ENCODE measurements around the gene GNB1L.

The GNB1L gene

GRCh38 chr22:19760951-19761724 lies 93.5 kb downstream of the GNB1L start:
- no peak for DNase-seq (ENCODE audit: low read depth)

- DNase-seq (ENCODE audit: low read depth) = no peak
Measured at GRCh38 chr22:19760058-19760950, 94.4 kb downstream of the GNB1L start, which contains the start of gene TBX1. Gene TBX1 (plus strand): TSS chr22:19760778. CDS start chr22:19760844, 66 bp downstream.

GRCh38 chr22:19759427-19760057 lies 95.1 kb downstream of the GNB1L start:
- DNase-seq (ENCODE audit: low read depth) = no peak

- DNase-seq (ENCODE audit: low read depth) = no peak
Measured at GRCh38 chr22:19758896-19759426, 95.7 kb downstream of the GNB1L start.

DNA sequence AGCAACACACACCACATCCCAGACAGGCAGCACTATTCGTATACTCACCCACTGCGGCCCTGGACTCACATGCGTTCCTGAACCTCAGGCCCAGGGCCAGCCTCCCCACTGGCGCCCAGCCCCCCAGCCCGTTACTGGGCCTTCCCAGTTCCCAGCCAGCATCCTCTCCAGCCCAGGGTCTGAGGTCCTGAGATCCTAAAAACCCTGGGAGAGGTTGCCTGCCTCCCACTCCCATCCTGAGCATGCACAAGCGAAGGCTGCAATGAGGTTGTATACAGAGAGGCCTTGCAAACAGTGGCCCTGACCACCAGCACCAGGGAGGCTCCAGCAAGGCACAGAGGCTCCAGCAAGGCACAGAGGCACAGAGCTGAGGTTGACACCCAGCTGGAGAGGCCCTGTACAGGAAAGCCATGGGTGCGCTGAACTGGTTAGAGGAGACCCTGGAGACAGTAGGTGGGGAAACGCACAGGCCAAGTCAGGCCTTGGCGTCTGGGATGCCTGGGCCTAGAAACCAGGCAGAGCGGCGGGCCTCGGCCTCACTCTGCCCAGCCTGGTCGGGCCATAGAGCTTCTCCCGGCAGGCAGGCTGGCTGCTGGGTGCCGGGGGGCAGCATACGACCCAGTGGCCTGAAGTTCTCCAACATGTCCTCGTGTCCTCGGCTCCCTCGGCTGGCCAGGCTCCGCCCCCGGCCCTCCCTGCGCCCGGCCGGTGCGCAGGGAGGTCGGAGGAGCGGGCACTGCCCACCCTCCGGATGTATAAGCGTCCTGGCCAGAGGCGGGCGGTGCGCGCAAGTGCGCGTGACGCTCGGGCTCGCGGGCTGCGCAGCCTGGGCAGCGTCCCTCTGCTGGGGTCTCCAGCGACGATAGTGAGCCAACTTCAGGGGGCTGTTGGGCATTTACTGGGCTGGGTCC lies 96.4 kb downstream of the GNB1L start:
- DNase-seq (ENCODE audit: low read depth) = no peak

- no peak for DNase-seq (ENCODE audit: low read depth)
Measured at GRCh38 chr22:19757140-19757984, 97.3 kb downstream of the GNB1L start.

- peak; percentile 22 for DNase-seq (ENCODE audit: low read depth)
Measured at GRCh38 chr22:19756288-19757128, 98.2 kb downstream of the GNB1L start.

DNA sequence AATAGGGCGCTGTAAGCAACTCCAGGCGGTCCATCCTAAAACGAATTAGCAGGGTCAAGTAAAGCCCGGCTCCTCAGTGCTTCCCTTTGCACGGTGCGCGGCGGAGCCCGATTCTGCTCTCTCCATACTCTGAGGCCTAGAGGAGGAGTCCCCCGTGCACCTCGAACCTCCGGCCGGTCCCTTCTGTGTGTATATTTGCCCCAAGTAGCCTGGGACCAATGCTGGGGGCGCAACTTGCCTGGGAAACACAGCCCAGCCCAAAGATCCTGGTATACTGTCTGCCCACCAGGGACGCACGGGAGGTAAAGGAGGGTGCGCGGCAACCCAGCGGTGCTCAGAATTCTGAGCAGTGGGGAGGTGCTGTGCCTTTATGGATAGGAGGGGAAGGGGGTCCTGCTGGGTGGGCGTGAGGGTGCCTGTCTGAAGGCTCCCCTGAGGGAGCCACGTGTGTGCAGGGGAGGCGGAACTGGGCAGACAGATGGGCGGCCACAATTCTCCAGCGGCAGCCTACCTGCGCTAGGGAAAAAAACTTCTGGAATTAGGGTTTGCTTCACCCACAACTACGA lies 98.9 kb downstream of the GNB1L start:
- no peak for DNase-seq (ENCODE audit: low read depth)

DNA sequence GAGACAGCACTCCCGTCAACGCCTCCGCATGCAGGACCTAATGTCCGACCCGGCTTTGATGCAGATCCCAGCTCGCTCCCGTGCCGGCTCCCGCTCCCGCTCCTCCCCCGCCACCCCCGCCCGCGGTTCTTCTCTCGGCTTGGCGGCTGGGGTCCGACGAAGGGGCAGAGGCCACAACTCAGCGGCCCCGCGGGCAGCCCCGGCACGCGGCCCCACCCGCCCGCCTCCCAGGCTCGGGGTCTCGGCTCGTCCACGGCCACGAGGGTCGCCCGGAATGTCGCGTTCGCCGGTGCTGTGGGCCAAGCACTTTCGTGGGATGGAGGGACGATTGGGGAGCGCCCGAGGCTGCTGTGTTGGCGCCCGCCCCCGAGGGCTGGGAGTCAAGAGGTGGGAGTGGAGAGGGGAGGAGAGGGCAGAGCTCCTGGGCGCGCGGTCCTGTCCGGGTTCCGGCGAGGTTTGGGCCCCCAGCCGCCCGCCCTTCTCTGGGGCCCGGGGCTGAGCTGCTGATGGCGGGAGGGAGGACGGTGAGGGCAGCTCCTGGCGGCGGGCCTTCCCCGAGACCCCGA lies 99.4 kb downstream of the GNB1L start:
- no peak for DNase-seq (ENCODE audit: low read depth)

DNA sequence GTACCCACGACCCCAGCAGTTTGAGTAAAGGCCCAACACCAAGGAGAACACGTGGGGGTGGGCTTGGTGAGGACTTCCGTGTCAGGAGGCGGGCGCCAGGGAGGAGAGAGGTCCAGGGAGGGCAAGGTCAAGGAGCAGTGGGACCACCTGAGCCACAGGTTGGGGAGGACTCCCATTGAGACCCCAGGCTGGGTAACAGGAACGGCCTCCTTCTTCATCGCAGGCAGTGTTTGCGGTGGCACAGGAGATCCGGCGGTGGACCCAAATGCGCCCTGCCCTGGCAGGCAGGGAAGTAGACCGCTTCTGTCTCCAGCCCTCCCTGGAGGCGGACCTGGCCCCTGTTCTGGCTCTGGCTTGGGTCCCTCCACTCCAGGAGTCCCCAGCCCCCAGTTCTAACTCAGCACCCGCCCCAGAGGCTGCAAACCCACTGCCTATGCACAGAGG lies 100.0 kb downstream of the GNB1L start:
- no peak for DNase-seq (ENCODE audit: low read depth)

DNA sequence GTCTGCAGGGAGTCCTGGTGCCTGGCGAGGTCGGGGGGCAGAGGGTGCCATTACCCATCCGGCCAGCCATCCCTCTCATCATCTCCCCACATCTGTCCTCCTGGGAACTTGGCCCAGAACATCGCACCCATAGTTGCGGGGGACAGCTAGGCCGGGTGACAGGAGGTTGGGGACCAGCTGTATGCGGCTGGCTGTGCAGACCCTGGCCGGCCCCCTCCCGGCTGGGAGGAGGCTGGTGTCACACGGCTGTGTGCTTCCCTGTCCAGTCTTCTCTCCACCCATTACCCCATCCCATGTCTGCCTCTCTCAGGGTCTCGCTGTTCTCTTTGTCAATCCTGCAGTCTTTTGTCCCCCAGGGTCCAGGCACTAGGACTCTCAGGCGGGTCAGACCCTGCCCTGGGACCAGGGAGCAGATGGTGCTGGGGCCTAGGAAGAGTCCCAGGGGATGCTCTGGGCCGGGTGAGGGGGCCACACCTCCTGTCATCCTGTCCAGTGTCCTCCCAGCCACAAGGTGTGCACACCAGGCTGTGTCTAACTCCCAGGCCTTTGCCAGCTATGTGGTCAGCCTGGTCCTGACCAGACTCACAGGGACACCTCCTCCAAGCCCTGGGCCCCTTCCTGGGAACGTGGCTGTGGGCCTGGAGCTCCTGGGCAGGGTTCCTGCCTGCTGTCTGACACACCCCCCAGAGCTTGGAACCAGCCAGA lies 100.5 kb downstream of the GNB1L start:
- no peak for DNase-seq (ENCODE audit: low read depth)

- DNase-seq (ENCODE audit: low read depth) = no peak
Measured at GRCh38 chr22:19753090-19753842, 101.4 kb downstream of the GNB1L start.

GRCh38 chr22:19751497-19752245 lies 103.0 kb downstream of the GNB1L start:
- no peak for DNase-seq (ENCODE audit: low read depth)

DNA sequence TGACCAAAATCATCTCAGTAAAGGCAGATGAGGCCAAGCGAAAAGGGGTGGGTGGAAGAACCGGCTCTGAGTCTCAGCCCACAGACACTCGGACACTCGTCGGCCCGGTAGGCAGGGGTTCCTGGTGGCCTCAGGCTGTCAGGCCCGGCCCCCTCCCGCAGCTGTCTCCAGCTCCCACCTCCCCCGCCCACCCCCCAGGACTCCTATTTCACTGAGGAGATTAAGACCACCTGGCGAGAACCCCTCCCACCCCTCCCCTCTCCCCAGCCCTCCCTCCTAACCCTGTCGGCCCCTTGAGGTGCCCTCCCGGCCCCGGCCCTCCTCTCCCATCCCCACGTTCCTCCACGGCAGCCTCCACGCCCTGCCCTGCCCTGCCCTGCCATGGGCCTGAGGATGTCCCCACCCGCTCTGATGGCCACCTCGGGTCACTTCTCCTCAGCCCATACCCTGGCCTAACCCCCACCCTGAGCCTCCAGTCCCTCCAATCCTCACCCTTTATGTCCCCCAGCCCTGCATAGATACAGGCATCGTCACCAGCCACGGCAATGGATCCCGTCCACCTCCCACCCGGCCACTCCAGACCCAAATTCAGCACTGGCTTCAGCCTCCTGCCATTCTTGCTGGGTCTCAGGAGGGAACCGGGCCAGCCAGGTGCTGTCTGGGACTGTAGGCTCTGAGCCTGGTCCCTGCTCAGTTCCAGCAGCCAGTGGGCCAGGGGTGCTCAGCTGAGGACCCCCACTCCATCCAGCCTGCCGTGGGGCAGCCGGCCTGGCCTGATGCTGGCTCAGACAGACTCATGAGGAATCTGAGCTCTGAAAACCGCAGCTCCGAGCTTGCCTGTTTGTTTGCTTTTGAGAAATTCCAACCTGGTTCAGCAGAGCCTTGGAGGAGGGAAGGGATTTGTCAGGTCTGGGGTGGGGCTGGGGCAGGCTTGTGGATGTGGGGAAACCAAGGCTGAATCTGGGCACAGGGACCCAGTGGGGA lies 103.9 kb downstream of the GNB1L start:
- no peak for DNase-seq (ENCODE audit: low read depth)

- DNase-seq (ENCODE audit: low read depth) = no peak
Measured at GRCh38 chr22:19749876-19750275, 104.8 kb downstream of the GNB1L start.

Data from stimulated activated CD8-positive, alpha-beta memory T cell treated with anti-CD3 and anti-CD28 coated beads, Interleukin-7, amount 100 ng/mL, for 24 hours (primary cell).